WTC11 (cell line): Measurements from ENCODE around the gene HRH1. TPM values are rescaled to one million over a fixed set of nuclear protein-coding genes. Genes with fewer than 3 reads are reported as not detected.

Source experiments
- ATAC-seq: fragments of 200-7000 bp; cut with Tn5 transposase; 2 replicates; pipeline ENCODE4 v1.10.0; 2021; ENCODE audit warnings: mild to moderate bottlenecking, moderate library complexity
- CTCF ChIA-PET: fragments of 300-600 bp; sonication (Branson Sonifier 250); formaldehyde crosslinking; loops from one replicate; lab custom pipeline; 2021; ENCODE audit warnings: antibody characterized with exemption; lab: Charles Lee
- POLR2A ChIA-PET: fragments of 350-600 bp; sonication (Branson Sonifier 250); formaldehyde crosslinking; loops from one replicate; lab custom pipeline; 2021; ENCODE audit warnings: antibody characterized with exemption; lab: Charles Lee
- DNase-seq: peaks from one replicate; pipeline ENCODE4 v3.0.0; 2021; ENCODE audit warnings: low spot score
- H3K27ac Mint-ChIP-seq: 2 replicates; pipeline ENCODE4 v1.8.0; 2021; ENCODE audit warnings: mixed read lengths
- H3K27me3 Mint-ChIP-seq: 2 replicates; pipeline ENCODE4 v1.8.0; 2021; ENCODE audit warnings: low read depth, mild to moderate bottlenecking, moderate library complexity, mixed read lengths
- H3K36me3 Mint-ChIP-seq: 2 replicates; pipeline ENCODE4 v1.8.0; 2021; ENCODE audit warnings: mixed read lengths
- H3K4me1 Mint-ChIP-seq: 2 replicates; pipeline ENCODE4 v1.8.0; 2022; ENCODE audit warnings: mixed read lengths
- H3K4me3 Mint-ChIP-seq: 2 replicates; pipeline ENCODE4 v1.8.0; 2021; ENCODE audit warnings: mild to moderate bottlenecking, moderate library complexity, mixed read lengths
- H3K9me3 Mint-ChIP-seq: 2 replicates; pipeline ENCODE4 v1.8.0; 2021; ENCODE audit warnings: mixed read lengths
- CREM ChIP-seq: sonication (generic); formaldehyde crosslinking; IDR thresholded peaks from 2 replicates; pipeline ENCODE4 v1.8.1; 2022; ENCODE audit warnings: mild to moderate bottlenecking, missing genetic modification reagents, moderate library complexity
- ESRRA ChIP-seq: sonication (generic); formaldehyde crosslinking; IDR thresholded peaks from 2 replicates; pipeline ENCODE4 v1.8.1; 2022; ENCODE audit warnings: mild to moderate bottlenecking, missing genetic modification reagents, borderline replicate concordance
- IRF2 ChIP-seq: sonication (generic); formaldehyde crosslinking; IDR thresholded peaks from 2 replicates; pipeline ENCODE4 v1.8.0; 2022; ENCODE audit warnings: low read depth, missing genetic modification reagents, borderline replicate concordance
- NFATC4 ChIP-seq: fragments of 250-450 bp; sonication (Bioruptor Pico); IDR thresholded peaks from 2 replicates; pipeline ENCODE4 v1.9.0; 2021; ENCODE audit warnings: mild to moderate bottlenecking
- OVOL2 ChIP-seq: fragments of 250-450 bp; sonication (Bioruptor Pico); IDR thresholded peaks from 2 replicates; pipeline ENCODE4 v1.9.0; 2021; ENCODE audit warnings: mild to moderate bottlenecking, borderline replicate concordance
- SMAD3 ChIP-seq: sonication (generic); formaldehyde crosslinking; IDR thresholded peaks from 2 replicates; pipeline ENCODE4 v1.8.0; 2022; ENCODE audit warnings: missing genetic modification reagents, mild to moderate bottlenecking, borderline replicate concordance
- ZBTB21 ChIP-seq: sonication (generic); formaldehyde crosslinking; IDR thresholded peaks from 2 replicates; pipeline ENCODE4 v1.8.1; 2023; ENCODE audit warnings: mild to moderate bottlenecking, missing genetic modification reagents, borderline replicate concordance
- ZNF317 ChIP-seq: sonication (generic); formaldehyde crosslinking; IDR thresholded peaks from 2 replicates; pipeline ENCODE4 v1.8.1; 2023; ENCODE audit warnings: low read depth, mild to moderate bottlenecking, moderate library complexity, missing genetic modification reagents, borderline replicate concordance
- ZNF396 ChIP-seq: fragments of 250-450 bp; sonication (Bioruptor Pico); IDR thresholded peaks from 2 replicates; pipeline ENCODE4 v1.8.0; 2021; ENCODE audit warnings: mild to moderate bottlenecking, moderate library complexity, borderline replicate concordance
- ZNF423 ChIP-seq: fragments of 250-450 bp; sonication (Bioruptor Pico); IDR thresholded peaks from 2 replicates; pipeline ENCODE4 v2.1.2; 2022; ENCODE audit warnings: mild to moderate bottlenecking, moderate library complexity
- ZNF671 ChIP-seq: fragments of 250-450 bp; sonication (Bioruptor Pico); IDR thresholded peaks from 2 replicates; pipeline ENCODE4 v1.8.0; 2021; ENCODE audit warnings: mild to moderate bottlenecking
- total RNA-seq: library from RNA; stranded (reverse); gene quantifications from 3 replicates; pipeline ENCODE4 v1.2.3, GENCODE V29; 2021
- TF ChIP-seq, protein P1 (sequence below): sonication (generic); formaldehyde crosslinking; IDR thresholded peaks from 2 replicates; pipeline ENCODE4 v1.8.0; 2023; ENCODE audit warnings: missing genetic modification reagents
- TF ChIP-seq, protein P2 (sequence below): sonication (generic); formaldehyde crosslinking; IDR thresholded peaks from 2 replicates; pipeline ENCODE4 v1.8.0; 2022; ENCODE audit warnings: mild to moderate bottlenecking, missing genetic modification reagents
- TF ChIP-seq, protein P3 (sequence below): sonication (generic); formaldehyde crosslinking; IDR thresholded peaks from 2 replicates; pipeline ENCODE4 v1.8.0; 2022; ENCODE audit warnings: mild to moderate bottlenecking, missing genetic modification reagents
- TF ChIP-seq, protein P4 (sequence below): fragments of 250-450 bp; sonication (Bioruptor Pico); conservative IDR thresholded peaks from 2 replicates; pipeline ENCODE4 v1.9.0; 2021; ENCODE audit warnings: mild to moderate bottlenecking
- TF ChIP-seq, protein P5 (sequence below): fragments of 250-450 bp; sonication (Bioruptor Pico); IDR thresholded peaks from 2 replicates; pipeline ENCODE4 v1.8.0; 2021; ENCODE audit warnings: mild to moderate bottlenecking

Gene HRH1
- total RNA-seq, 1 experiment from 2014 or later: not detected

DNA sequence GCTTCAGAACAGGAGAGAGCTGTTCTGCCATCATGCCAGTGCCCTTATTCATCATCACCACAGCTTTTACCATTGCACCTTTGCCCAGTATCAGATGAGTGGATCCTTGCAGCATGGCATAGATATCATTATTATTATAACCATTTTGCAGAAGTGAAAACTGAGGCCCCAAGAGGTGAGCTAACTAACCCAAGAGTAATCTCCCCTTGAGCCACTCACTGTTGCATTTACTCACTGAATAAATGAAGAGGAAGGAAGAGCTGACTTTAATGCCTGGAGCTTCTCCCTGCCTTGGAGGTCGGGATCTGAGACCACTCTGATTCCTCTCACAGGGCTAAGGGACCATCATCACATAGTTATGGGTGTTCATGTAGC, 32.0 kb downstream of the HRH1 start:
- POLR2A ChIA-PET: no interaction called here
- CTCF ChIA-PET: interaction anchor here (0.9 kb wide), 1 partner anchor 31 kb away, joined by 4 read pairs; no protein-coding TSS in a partner anchor
- Mint-ChIP-seq H3K9me3 (no peaks in the 10 kb centered on the region), H3K4me3 (no peak overlapping the region), H3K27ac (no peak overlapping the region)
- ATAC-seq: no peak
- TF ChIP-seq ZNF671 (CRISPR knock-in tag) (no peak), SMAD3 (CRISPR knock-in tag) (no peak)
- TF ChIP-seq, all 79 proteins: peak for 0
- Mint-ChIP-seq H3K27me3 (no peaks in the 10 kb centered on the region), H3K4me1 (no peaks in the 10 kb centered on the region), H3K36me3 (no peaks in the 10 kb centered on the region)
- no peak for DNase-seq

DNA sequence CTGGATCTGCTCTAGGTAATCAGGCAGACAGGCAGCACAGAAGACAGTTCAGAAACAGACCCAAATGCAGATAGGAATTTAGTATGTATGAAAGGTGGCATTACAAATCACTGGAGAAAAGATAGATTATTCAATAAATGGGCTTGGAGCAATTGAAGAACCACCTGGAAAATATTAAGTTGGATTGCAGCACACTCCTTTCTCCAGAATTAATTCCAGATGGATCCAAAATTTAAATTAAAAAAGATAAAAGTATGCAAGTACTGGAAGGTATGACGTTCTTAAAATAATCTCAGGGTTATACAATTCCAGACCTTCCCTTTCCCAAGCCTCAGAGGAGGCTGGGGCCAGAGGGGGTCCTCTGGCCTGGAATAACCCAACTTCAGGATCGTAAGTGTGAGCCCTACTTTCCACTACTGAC, 32.5 kb downstream of the HRH1 start:
- Mint-ChIP-seq H3K27me3 (no peaks in the 10 kb centered on the region), H3K27ac (no peak overlapping the region), H3K36me3 (no peaks in the 10 kb centered on the region), H3K9me3 (no peaks in the 10 kb centered on the region), H3K4me3 (no peak overlapping the region)
- ChIA-PET POLR2A (no interaction called here), CTCF (interaction anchor here (0.9 kb wide), 1 partner anchor 32 kb away, joined by 4 read pairs; no protein-coding TSS in a partner anchor)
- no peak for DNase-seq
- no peak for ATAC-seq
- TF ChIP-seq OVOL2 (CRISPR knock-in tag) (no peak), ZBTB21 (no peak), ZNF317 (CRISPR knock-in tag) (no peak)
- TF ChIP-seq, protein P1, sequence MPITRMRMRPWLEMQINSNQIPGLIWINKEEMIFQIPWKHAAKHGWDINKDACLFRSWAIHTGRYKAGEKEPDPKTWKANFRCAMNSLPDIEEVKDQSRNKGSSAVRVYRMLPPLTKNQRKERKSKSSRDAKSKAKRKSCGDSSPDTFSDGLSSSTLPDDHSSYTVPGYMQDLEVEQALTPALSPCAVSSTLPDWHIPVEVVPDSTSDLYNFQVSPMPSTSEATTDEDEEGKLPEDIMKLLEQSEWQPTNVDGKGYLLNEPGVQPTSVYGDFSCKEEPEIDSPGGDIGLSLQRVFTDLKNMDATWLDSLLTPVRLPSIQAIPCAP: no peak
- TF ChIP-seq, protein P2, sequence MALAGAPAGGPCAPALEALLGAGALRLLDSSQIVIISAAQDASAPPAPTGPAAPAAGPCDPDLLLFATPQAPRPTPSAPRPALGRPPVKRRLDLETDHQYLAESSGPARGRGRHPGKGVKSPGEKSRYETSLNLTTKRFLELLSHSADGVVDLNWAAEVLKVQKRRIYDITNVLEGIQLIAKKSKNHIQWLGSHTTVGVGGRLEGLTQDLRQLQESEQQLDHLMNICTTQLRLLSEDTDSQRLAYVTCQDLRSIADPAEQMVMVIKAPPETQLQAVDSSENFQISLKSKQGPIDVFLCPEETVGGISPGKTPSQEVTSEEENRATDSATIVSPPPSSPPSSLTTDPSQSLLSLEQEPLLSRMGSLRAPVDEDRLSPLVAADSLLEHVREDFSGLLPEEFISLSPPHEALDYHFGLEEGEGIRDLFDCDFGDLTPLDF (CRISPR knock-in tag): no peak
- TF ChIP-seq, protein P3, sequence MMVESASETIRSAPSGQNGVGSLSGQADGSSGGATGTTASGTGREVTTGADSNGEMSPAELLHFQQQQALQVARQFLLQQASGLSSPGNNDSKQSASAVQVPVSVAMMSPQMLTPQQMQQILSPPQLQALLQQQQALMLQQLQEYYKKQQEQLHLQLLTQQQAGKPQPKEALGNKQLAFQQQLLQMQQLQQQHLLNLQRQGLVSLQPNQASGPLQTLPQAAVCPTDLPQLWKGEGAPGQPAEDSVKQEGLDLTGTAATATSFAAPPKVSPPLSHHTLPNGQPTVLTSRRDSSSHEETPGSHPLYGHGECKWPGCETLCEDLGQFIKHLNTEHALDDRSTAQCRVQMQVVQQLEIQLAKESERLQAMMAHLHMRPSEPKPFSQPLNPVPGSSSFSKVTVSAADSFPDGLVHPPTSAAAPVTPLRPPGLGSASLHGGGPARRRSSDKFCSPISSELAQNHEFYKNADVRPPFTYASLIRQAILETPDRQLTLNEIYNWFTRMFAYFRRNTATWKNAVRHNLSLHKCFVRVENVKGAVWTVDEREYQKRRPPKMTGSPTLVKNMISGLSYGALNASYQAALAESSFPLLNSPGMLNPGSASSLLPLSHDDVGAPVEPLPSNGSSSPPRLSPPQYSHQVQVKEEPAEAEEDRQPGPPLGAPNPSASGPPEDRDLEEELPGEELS (CRISPR knock-in tag): no peak
- TF ChIP-seq, protein P4, sequence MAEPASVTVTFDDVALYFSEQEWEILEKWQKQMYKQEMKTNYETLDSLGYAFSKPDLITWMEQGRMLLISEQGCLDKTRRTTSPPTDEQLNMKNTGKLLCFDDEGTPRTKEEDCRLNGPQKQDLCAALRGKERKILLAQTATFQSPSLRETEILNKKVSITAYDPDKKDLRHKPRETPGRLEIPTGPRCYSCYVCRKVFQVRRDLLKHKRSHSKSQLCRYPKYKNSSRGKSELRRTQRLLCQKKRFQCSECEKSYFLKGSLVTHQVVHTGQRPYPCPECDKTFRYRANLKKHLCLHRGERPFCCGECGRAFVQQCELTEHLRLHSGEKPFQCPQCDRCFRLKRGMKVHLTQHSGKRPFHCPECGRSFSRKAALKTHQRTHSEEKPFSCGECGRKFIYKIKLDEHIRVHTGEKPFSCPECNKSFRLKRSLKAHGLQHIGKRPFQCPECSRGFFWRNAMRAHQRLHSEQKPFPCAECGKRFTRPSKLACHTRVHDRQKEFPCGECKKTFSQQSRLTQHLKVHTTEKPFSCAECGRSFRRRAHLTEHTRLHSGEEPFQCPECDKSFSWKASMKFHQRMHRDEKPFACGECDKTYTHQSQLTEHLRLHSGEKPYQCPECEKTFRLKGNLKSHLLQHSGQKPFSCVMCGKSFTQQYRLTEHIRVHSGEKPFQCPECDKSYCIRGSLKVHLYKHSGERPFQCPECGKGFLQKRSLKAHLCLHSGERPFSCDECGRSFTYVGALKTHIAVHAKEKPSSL (CRISPR knock-in tag): no peak
- TF ChIP-seq, all 79 proteins: peak for 0
- no peaks in the 10 kb centered on the region for H3K4me1 Mint-ChIP-seq

DNA sequence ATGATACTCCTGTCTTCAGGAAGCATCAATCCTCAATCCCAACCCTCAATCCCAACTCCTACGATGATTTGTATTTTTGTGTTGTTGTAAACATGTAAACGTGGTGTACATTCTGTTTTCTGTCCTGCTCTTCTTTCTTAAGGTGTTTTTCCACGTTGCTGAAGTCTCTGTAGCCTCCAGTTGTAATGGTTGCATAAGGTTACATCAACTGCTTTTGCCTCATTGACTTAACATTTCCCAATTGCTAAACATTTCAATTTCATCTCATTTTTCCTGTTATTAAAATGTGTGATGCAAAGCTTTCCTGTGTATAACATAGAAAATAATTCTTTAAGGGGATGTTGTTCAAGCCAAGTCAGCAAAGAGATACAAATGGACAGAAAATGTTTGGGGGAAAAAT, 33.4 kb downstream of the HRH1 start:
- POLR2A ChIA-PET: no interaction called here
- no peak overlapping the region for H3K4me3 Mint-ChIP-seq
- H3K9me3 Mint-ChIP-seq: peaks cover 5% of the 10 kb centered on the region
- no peaks in the 10 kb centered on the region for H3K27me3 Mint-ChIP-seq
- no peak for TF ChIP-seq NFATC4 (CRISPR knock-in tag)
- TF ChIP-seq ZNF396 (CRISPR knock-in tag): no peak
- TF ChIP-seq, protein P2 (CRISPR knock-in tag): no peak
- no peak for TF ChIP-seq IRF2 (CRISPR knock-in tag)
- no peak for TF ChIP-seq CREM (CRISPR knock-in tag)
- TF ChIP-seq, protein P5, sequence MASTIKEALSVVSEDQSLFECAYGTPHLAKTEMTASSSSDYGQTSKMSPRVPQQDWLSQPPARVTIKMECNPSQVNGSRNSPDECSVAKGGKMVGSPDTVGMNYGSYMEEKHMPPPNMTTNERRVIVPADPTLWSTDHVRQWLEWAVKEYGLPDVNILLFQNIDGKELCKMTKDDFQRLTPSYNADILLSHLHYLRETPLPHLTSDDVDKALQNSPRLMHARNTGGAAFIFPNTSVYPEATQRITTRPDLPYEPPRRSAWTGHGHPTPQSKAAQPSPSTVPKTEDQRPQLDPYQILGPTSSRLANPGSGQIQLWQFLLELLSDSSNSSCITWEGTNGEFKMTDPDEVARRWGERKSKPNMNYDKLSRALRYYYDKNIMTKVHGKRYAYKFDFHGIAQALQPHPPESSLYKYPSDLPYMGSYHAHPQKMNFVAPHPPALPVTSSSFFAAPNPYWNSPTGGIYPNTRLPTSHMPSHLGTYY (CRISPR knock-in tag): no peak
- no peak for TF ChIP-seq ZNF423 (CRISPR knock-in tag)
- no peak for TF ChIP-seq ESRRA
- H3K4me1 Mint-ChIP-seq: no peaks in the 10 kb centered on the region
- CTCF ChIA-PET: no interaction called here
- no peak overlapping the region for H3K27ac Mint-ChIP-seq
- DNase-seq (no peak), ATAC-seq (no peak)
- no peaks in the 10 kb centered on the region for H3K36me3 Mint-ChIP-seq
